HEK293T (cell line): ENCODE measurements around the gene ALOX5.

Experiments
- ARNT ChIP-seq: fragments of 450-650 bp; IDR thresholded peaks from 2 replicates; pipeline ENCODE4 v1.6.1; 2017; ENCODE audit warnings: mild to moderate bottlenecking
- BHLHE40 ChIP-seq: fragments of 450-650 bp; IDR thresholded peaks from 2 replicates; pipeline ENCODE4 v1.6.1; 2016; ENCODE audit warnings: mild to moderate bottlenecking, moderate library complexity, borderline replicate concordance
- CTBP1 ChIP-seq: fragments of 450-650 bp; IDR thresholded peaks from 2 replicates; pipeline ENCODE4 v1.6.1; 2016; ENCODE audit warnings: borderline replicate concordance
- FOXM1 ChIP-seq: fragments of 450-650 bp; IDR thresholded peaks from 2 replicates; pipeline ENCODE4 v1.6.1; 2017; ENCODE audit warnings: mild to moderate bottlenecking, borderline replicate concordance
- SP1 ChIP-seq: fragments of 450-650 bp; IDR thresholded peaks from 2 replicates; pipeline ENCODE4 v1.6.1; 2017
- SUZ12 ChIP-seq: fragments of 450-650 bp; IDR thresholded peaks from 2 replicates; pipeline ENCODE4 v1.6.1; 2016; ENCODE audit warnings: mild to moderate bottlenecking
- ZNF384 ChIP-seq: fragments of 450-650 bp; IDR thresholded peaks from 2 replicates; pipeline ENCODE4 v1.6.1; 2016

- TF ChIP-seq CTBP1 (no peak), SP1 (no peak), ZNF384 (no peak), BHLHE40 (no peak), ARNT (no peak), FOXM1 (no peak), SUZ12 (no peak)
Measured at GRCh38 chr10:45442662-45443061, 68.6 kb downstream of the ALOX5 start.
